Spinal cord (tissue), 10 donors: ENCODE data around the gene PI4KA. TPM values are rescaled to one million over a fixed set of nuclear protein-coding genes. Genes with fewer than 3 reads are reported as not detected.
"Not testable (repeated sequence)": the region's sequence is repeated elsewhere in the genome, so short reads cannot be mapped to it uniquely, and the experiment has no call there.

Experiments used
- DNase-seq, 6 donors: peaks; one replicate each; pipeline versions ENCODE4 v3.0.0 to v3.0.0-alpha.2; 2013 to 2015; ENCODE audit warnings: low spot score in 6 of 6, low read depth in 4 of 6
- H3K27ac ChIP-seq: one replicate; pipeline ENCODE4 v1.5.1; 2013; ENCODE audit warnings: low read depth, low read length, control low read depth
- H3K27me3 ChIP-seq: one replicate; pipeline ENCODE4 v1.6.1; 2013; ENCODE audit warnings: low read length; ENCODE audit not compliant: control insufficient read depth, insufficient read depth
- H3K36me3 ChIP-seq: one replicate; pipeline ENCODE4 v1.6.1; 2013; ENCODE audit warnings: low read length; ENCODE audit not compliant: control insufficient read depth, insufficient read depth
- H3K4me1 ChIP-seq: one replicate; pipeline ENCODE4 v1.6.1; 2013; ENCODE audit warnings: low read length; ENCODE audit not compliant: control insufficient read depth, insufficient read depth
- H3K4me3 ChIP-seq: one replicate; pipeline ENCODE4 v1.5.1; 2013; ENCODE audit warnings: low read depth, low read length, control low read depth
- H3K9me3 ChIP-seq: one replicate; pipeline ENCODE4 v1.6.1; 2013; ENCODE audit warnings: low read length; ENCODE audit not compliant: control insufficient read depth, insufficient read depth
- WGBS: methylation state at CpG from one replicate; pipeline ENCODE4 v1.1.5; 2013; ENCODE audit warnings: missing lambda C conversion rate; ENCODE audit not compliant: insufficient coverage; 5-methylcytosine and 5-hydroxymethylcytosine counted together
- polyA plus RNA-seq, 2 donors: library from polyadenylated mRNA; unstranded; fragments of 120-200 nt; gene quantifications; one replicate each; pipeline ENCODE4 v1.2.1, GENCODE V29; 2013; ENCODE audit not compliant: insufficient read length in 2 of 2
- total RNA-seq, 2 donors: library from RNA; depleted of rRNA in 1 of 2; stranded (reverse); fragments of 120-200 nt in 1 of 2; fragments of >200 nt in 1 of 2; gene quantifications; one replicate each; pipeline versions ENCODE4 v1.2.3 to v1.2.4, GENCODE V29; 2013 to 2014
- donor health status: healthy.

Gene PI4KA
- total and polyA plus RNA-seq, 4 donors: 57.6 to 136 (median 89.5) TPM

- Histone ChIP-seq H3K4me3 (no peak overlapping the region), H3K36me3 (peaks cover 16% of the 10 kb centered on the region), H3K4me1 (no peaks in the 10 kb centered on the region), H3K27me3 (no peaks in the 10 kb centered on the region), H3K9me3 (no peaks in the 10 kb centered on the region), H3K27ac (no peak overlapping the region)
- DNase-seq: no peak
- WGBS: 33% methylated on average over 9 of the region's 9 CpGs
Observed at GRCh38 chr22:20771918-20772625, 86.5 kb downstream of the PI4KA start.

DNA sequence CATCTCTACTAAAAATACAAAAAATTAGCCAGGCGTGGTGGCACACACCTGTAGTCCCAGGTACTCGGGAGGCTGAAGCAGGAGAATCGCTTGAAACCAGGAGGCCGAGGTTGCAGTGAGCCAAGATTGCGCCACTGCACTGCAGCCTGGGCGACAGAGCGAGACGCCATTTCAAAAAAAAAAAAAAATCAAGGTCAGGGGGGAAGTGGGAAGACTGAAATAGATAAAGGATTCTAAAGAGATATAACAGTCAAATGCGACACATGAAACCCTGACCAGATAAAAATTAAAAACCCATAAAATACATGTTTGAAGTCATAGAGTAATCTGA lies 89.2 kb downstream of the PI4KA start:
- H3K9me3 ChIP-seq, H3K27ac ChIP-seq, H3K4me1 ChIP-seq, DNase-seq, H3K27me3 ChIP-seq, H3K4me3 ChIP-seq: not testable (repeated sequence)
- WGBS: 98% methylated on average over 7 of the region's 9 CpGs
- peaks cover 32% of the 10 kb centered on the region for H3K36me3 ChIP-seq

DNA sequence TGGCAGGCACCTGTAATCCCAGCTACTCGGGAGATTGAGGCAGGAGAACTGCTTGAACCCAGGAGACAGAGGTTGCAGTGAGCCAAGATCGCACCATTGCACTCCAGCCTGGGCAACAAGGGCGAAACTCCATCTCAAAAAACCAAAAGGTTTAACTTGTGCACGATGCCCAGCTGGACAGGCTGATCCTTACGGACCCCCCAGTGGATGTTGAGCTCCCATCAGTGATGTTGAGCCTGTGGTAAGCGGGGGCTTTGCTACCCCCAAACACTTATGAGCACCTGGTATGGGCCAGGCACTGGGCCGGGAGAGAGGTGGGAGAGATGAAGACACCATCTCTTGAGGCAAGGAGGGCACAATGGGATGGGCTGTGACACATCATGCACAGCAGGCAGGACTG lies 92.1 kb downstream of the PI4KA start:
- Histone ChIP-seq H3K27me3 (no peaks in the 10 kb centered on the region), H3K9me3 (no peaks in the 10 kb centered on the region), H3K36me3 (peaks cover 46% of the 10 kb centered on the region), H3K4me1 (no peaks in the 10 kb centered on the region), H3K4me3 (no peak overlapping the region), H3K27ac (no peak overlapping the region)
- DNase-seq: no peak
- 96% methylated on average over 7 of the region's 7 CpGs for WGBS

DNA sequence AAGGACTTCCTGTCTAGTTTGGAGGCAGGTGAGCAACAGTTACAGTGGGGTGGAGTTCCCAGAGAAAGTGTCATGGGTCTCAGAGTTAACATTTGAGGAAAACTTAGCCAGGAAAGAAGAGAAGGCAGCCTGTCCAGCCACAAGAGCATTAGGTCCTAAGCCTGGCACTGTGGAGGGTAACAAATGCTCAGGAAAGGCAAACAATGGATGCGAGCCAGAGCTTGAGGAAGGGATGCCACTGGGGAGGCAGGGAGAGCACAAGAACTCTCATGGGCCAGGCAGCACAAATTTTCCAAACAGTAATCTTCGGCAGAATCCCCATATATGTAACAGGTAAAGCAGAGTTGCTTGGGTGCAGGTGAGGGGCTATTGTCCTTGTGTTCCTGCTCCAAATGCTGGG lies 92.7 kb downstream of the PI4KA start:
- peaks cover 50% of the 10 kb centered on the region for H3K36me3 ChIP-seq
- 90% methylated on average over 1 of the region's 2 CpGs for WGBS

GRCh38 chr22:20764729-20765128 lies 93.9 kb downstream of the PI4KA start:
- no peaks in the 10 kb centered on the region for H3K9me3 ChIP-seq
- no peak overlapping the region for H3K4me3 ChIP-seq
- no peaks in the 10 kb centered on the region for H3K27me3 ChIP-seq
- peaks cover 52% of the 10 kb centered on the region for H3K36me3 ChIP-seq
- H3K27ac ChIP-seq: no peak overlapping the region
- 97% methylated on average over 10 of the region's 10 CpGs for WGBS
- no peaks in the 10 kb centered on the region for H3K4me1 ChIP-seq
- no peak for DNase-seq

More for the DNA sequence above, 92.7 kb downstream of the PI4KA start:
- no peaks in the 10 kb centered on the region for H3K4me1 ChIP-seq
- no peaks in the 10 kb centered on the region for H3K9me3 ChIP-seq
- no peak overlapping the region for H3K4me3 ChIP-seq
- H3K27me3 ChIP-seq: no peaks in the 10 kb centered on the region
- H3K27ac ChIP-seq: no peak overlapping the region
- DNase-seq: no peak

DNA sequence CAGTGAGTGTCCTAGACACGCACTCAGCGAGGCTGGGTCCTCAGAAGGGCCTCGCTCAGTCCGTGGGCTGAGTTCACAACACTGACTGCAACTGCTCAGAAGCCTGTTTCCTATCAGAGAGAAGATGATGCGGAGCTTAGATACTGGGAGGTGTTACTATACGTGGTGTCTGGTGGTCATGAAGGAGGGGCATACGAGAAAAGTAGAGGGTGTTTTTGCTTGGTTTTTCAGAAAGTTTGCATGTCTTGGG lies 94.2 kb downstream of the PI4KA start:
- H3K27me3 ChIP-seq: no peaks in the 10 kb centered on the region
- H3K36me3 ChIP-seq: peaks cover 51% of the 10 kb centered on the region
- no peak overlapping the region for H3K4me3 ChIP-seq
- no peak for DNase-seq
- 92% methylated on average over 7 of the region's 7 CpGs for WGBS
- no peaks in the 10 kb centered on the region for H3K9me3 ChIP-seq
- peak overlapping the region; percentile 64 for H3K27ac ChIP-seq
- no peaks in the 10 kb centered on the region for H3K4me1 ChIP-seq

- Histone ChIP-seq H3K4me3 (no peak overlapping the region), H3K27me3 (no peaks in the 10 kb centered on the region), H3K27ac (peak overlapping the region; percentile 64), H3K4me1 (no peaks in the 10 kb centered on the region), H3K9me3 (no peaks in the 10 kb centered on the region), H3K36me3 (peaks cover 50% of the 10 kb centered on the region)
- no peak for DNase-seq
- WGBS: 95% methylated on average over 8 of the region's 13 CpGs
Observed at GRCh38 chr22:20763630-20764470, 94.8 kb downstream of the PI4KA start.

GRCh38 chr22:20762233-20762796 lies 96.3 kb downstream of the PI4KA start:
- no peaks in the 10 kb centered on the region for H3K27me3 ChIP-seq
- H3K4me3 ChIP-seq: no peak overlapping the region
- no peak overlapping the region for H3K27ac ChIP-seq
- H3K4me1 ChIP-seq: no peaks in the 10 kb centered on the region
- 85% methylated on average over 5 of the region's 7 CpGs for WGBS
- H3K36me3 ChIP-seq: peaks cover 59% of the 10 kb centered on the region
- H3K9me3 ChIP-seq: no peaks in the 10 kb centered on the region
- DNase-seq: no peak

GRCh38 chr22:20761536-20761935 lies 97.1 kb downstream of the PI4KA start:
- Histone ChIP-seq H3K4me1 (no peaks in the 10 kb centered on the region), H3K27me3 (no peaks in the 10 kb centered on the region), H3K4me3 (no peak overlapping the region), H3K9me3 (no peaks in the 10 kb centered on the region), H3K27ac (no peak overlapping the region), H3K36me3 (peaks cover 59% of the 10 kb centered on the region)
- WGBS: no CpG with 5 or more reads among the region's 2 CpGs
- no peak for DNase-seq

DNA sequence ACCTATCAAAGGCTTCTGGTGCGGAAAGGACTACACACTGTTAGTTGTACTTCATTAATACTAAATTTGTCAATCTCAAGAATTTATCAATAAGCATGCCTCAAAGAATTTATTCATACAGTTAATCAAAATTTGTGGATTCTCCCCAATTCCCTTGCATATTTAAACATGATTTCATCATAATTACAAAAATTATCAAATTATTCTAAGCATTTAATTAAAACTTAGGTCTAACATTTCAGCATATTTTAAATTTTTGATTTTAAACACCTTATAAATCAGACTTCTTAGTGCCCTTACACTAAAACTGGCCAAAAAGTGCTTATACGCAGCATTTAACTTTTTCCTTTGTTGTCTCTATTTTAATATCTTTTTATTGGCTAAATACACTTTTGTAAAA lies 98.5 kb downstream of the PI4KA start:
- no peaks in the 10 kb centered on the region for H3K9me3 ChIP-seq
- H3K27ac ChIP-seq: no peak overlapping the region
- WGBS: 100% methylated on average over 1 of the region's 2 CpGs
- DNase-seq: no peak
- no peaks in the 10 kb centered on the region for H3K4me1 ChIP-seq
- peaks cover 51% of the 10 kb centered on the region for H3K36me3 ChIP-seq
- H3K4me3 ChIP-seq: no peak overlapping the region
- no peaks in the 10 kb centered on the region for H3K27me3 ChIP-seq
